ENCODE measurements around the gene PTPN22.

Gene PTPN22

DNA sequence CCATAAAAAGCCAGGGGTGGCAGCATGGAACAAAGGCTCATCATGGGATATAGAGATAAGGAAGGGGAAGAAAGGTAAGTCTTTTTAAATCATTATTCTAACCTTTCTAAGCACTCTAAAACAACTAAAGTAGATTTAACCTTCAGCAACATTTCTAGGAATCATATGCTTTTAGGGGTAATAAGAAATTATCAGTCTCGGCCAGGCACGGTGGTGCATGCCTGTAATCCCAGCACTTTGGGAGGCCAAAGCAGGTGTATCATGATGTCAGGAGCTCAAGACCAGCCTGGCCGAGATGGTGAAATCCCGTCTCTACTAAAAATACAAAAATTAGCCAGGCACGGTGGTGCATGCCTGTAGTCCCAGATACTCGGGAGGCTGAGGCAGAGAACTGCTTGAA, 92.0 kb downstream of the PTPN22 start:
- Histone ChIP-seq H2AFZ (ENCODE audit: low read depth, low read length) (no peak overlapping the region), H3K4me2 (ENCODE audit: insufficient read depth, low read length) (no peak overlapping the region), H3K79me2 (ENCODE audit: insufficient read depth, low read length) (peaks cover 84% of the 10 kb centered on the region), H3K27ac (ENCODE audit: low read length) (peak overlapping the region; percentile 74), H3K4me1 (ENCODE audit: insufficient read depth, low read length) (peaks cover 50% of the 10 kb centered on the region), H3K9me3 (ENCODE audit: insufficient read depth, low read length, severe bottlenecking) (no peaks in the 10 kb centered on the region), H3K4me3 (ENCODE audit: low read depth in 1 of 2, low read length in 2 of 2) (no peak overlapping the region), H3K27me3 (ENCODE audit: insufficient read depth, low read length, poor library complexity) (no peaks in the 10 kb centered on the region), H3K9ac (ENCODE audit: low read depth, low read length) (no peak overlapping the region), H3K36me3 (ENCODE audit: insufficient read depth, low read length) (peaks cover 35% of the 10 kb centered on the region), H4K20me1 (ENCODE audit: insufficient read depth, low read length) (peaks cover 4% of the 10 kb centered on the region)
- no peak for DNase-seq
- no peak for TF ChIP-seq EZH2 (IDR thresholded peaks at IDR 0.05; ENCODE audit: borderline replicate concordance, low read depth, low read length, severe bottlenecking)
- TF ChIP-seq, protein P1, sequence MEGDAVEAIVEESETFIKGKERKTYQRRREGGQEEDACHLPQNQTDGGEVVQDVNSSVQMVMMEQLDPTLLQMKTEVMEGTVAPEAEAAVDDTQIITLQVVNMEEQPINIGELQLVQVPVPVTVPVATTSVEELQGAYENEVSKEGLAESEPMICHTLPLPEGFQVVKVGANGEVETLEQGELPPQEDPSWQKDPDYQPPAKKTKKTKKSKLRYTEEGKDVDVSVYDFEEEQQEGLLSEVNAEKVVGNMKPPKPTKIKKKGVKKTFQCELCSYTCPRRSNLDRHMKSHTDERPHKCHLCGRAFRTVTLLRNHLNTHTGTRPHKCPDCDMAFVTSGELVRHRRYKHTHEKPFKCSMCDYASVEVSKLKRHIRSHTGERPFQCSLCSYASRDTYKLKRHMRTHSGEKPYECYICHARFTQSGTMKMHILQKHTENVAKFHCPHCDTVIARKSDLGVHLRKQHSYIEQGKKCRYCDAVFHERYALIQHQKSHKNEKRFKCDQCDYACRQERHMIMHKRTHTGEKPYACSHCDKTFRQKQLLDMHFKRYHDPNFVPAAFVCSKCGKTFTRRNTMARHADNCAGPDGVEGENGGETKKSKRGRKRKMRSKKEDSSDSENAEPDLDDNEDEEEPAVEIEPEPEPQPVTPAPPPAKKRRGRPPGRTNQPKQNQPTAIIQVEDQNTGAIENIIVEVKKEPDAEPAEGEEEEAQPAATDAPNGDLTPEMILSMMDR (IDR thresholded peaks at IDR 0.05; ENCODE audit: borderline replicate concordance, extremely low read depth, low read length, poor library complexity, severe bottlenecking) = no peak
- ATAC-seq (ENCODE audit: insufficient read depth, low read depth) = no peak

DNA sequence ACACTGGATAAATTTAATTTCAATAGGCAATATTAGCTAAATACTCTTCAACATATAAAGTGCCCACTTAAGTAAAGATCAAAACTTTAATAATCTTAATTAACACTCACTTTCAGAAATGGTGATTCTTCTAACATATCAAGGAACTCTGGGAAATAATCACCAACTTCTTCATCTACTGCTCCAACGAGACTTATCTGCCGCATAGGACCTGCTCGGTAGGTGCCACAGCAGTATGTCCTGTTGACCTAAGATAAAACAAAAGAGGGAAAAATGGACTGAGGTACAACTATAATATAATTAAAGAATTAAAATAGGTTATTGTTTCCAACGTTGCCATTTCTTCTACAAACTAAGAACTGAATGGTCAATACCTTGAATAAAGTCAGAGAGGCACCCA, 94.0 kb downstream of the PTPN22 start:
- Histone ChIP-seq H3K4me2 (ENCODE audit: insufficient read depth, low read length) (no peak overlapping the region), H3K9ac (ENCODE audit: low read depth, low read length) (no peak overlapping the region), H3K4me3 (ENCODE audit: low read depth in 1 of 2, low read length in 2 of 2) (no peak overlapping the region), H3K36me3 (ENCODE audit: insufficient read depth, low read length) (peaks cover 44% of the 10 kb centered on the region), H3K4me1 (ENCODE audit: insufficient read depth, low read length) (peaks cover 30% of the 10 kb centered on the region), H3K27ac (ENCODE audit: low read length) (no peak overlapping the region), H2AFZ (ENCODE audit: low read depth, low read length) (no peak overlapping the region), H3K79me2 (ENCODE audit: insufficient read depth, low read length) (peaks cover 82% of the 10 kb centered on the region), H4K20me1 (ENCODE audit: insufficient read depth, low read length) (no peaks in the 10 kb centered on the region), H3K27me3 (ENCODE audit: insufficient read depth, low read length, poor library complexity) (no peaks in the 10 kb centered on the region), H3K9me3 (ENCODE audit: insufficient read depth, low read length, severe bottlenecking) (no peaks in the 10 kb centered on the region)
- no peak for DNase-seq
- TF ChIP-seq, protein P1 (IDR thresholded peaks at IDR 0.05; ENCODE audit: borderline replicate concordance, extremely low read depth, low read length, poor library complexity, severe bottlenecking) = no peak
- TF ChIP-seq EZH2 (IDR thresholded peaks at IDR 0.05; ENCODE audit: borderline replicate concordance, low read depth, low read length, severe bottlenecking) = no peak
- ATAC-seq (ENCODE audit: insufficient read depth, low read depth) = no peak

DNA sequence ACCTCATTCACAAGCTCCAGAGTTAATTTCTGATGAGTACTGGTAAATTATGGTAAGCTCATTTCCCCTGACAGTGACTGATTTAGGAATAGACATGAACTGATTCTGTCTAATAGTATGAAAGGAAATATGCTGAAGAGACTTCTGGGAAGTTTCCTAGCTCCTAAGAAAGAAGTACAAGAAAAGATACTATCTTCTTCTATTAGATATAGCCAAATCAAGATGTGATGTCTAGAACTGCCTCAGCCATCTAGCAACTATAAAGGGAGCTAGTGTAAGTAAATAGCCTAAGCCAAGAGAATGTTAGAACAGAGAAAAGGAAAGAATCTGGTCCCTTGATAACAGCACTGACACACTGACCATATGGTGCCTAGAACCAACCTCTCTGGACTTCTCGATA, 101.5 kb downstream of the PTPN22 start:
- ATAC-seq (ENCODE audit: insufficient read depth, low read depth) (no peak), DNase-seq (no peak)
- Histone ChIP-seq H3K4me1 (ENCODE audit: insufficient read depth, low read length) (0 out of 2 replicates have a peak, but pooled peaks cover 4% of the 10 kb centered on the region), H4K20me1 (ENCODE audit: insufficient read depth, low read length) (no peaks in the 10 kb centered on the region), H2AFZ (ENCODE audit: low read depth, low read length) (no peak overlapping the region), H3K36me3 (ENCODE audit: insufficient read depth, low read length) (peaks cover 70% of the 10 kb centered on the region), H3K4me2 (ENCODE audit: insufficient read depth, low read length) (no peak overlapping the region), H3K27me3 (ENCODE audit: insufficient read depth, low read length, poor library complexity) (no peaks in the 10 kb centered on the region), H3K4me3 (ENCODE audit: low read depth in 1 of 2, low read length in 2 of 2) (no peak overlapping the region), H3K27ac (ENCODE audit: low read length) (no peak overlapping the region), H3K9ac (ENCODE audit: low read depth, low read length) (no peak overlapping the region), H3K79me2 (ENCODE audit: insufficient read depth, low read length) (peaks cover 48% of the 10 kb centered on the region), H3K9me3 (ENCODE audit: insufficient read depth, low read length, severe bottlenecking) (no peaks in the 10 kb centered on the region)
- TF ChIP-seq, protein P1 (IDR thresholded peaks at IDR 0.05; ENCODE audit: borderline replicate concordance, extremely low read depth, low read length, poor library complexity, severe bottlenecking) = no peak
- no peak for TF ChIP-seq EZH2 (IDR thresholded peaks at IDR 0.05; ENCODE audit: borderline replicate concordance, low read depth, low read length, severe bottlenecking)

DNA sequence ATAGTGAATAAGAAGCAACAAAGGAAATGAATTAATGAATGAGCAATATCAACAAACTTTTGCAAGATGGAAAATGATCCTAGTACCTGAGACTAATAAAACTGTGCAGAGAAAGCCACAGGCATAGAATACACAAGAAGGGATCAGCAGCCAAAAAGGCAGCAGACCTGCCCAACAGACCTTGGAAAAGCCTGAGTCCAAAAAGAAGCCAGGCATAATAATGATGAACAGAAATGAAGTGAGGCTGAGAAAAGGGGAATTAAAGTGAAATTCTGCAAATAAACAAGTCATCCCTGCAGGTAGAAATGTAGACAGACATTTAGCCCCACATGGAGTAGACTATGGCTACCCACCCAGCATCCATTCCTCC, 101.9 kb downstream of the PTPN22 start:
- Histone ChIP-seq H3K27me3 (ENCODE audit: insufficient read depth, low read length, poor library complexity) (no peaks in the 10 kb centered on the region), H3K4me2 (ENCODE audit: insufficient read depth, low read length) (no peak overlapping the region), H4K20me1 (ENCODE audit: insufficient read depth, low read length) (no peaks in the 10 kb centered on the region), H3K4me1 (ENCODE audit: insufficient read depth, low read length) (0 out of 2 replicates have a peak, but pooled peaks cover 4% of the 10 kb centered on the region), H3K36me3 (ENCODE audit: insufficient read depth, low read length) (peaks cover 70% of the 10 kb centered on the region), H3K27ac (ENCODE audit: low read length) (no peak overlapping the region), H3K79me2 (ENCODE audit: insufficient read depth, low read length) (peaks cover 45% of the 10 kb centered on the region), H3K9me3 (ENCODE audit: insufficient read depth, low read length, severe bottlenecking) (no peaks in the 10 kb centered on the region), H2AFZ (ENCODE audit: low read depth, low read length) (no peak overlapping the region), H3K4me3 (ENCODE audit: low read depth in 1 of 2, low read length in 2 of 2) (no peak overlapping the region), H3K9ac (ENCODE audit: low read depth, low read length) (no peak overlapping the region)
- no peak for ATAC-seq (ENCODE audit: insufficient read depth, low read depth)
- no peak for DNase-seq
- TF ChIP-seq EZH2 (IDR thresholded peaks at IDR 0.05; ENCODE audit: borderline replicate concordance, low read depth, low read length, severe bottlenecking) = no peak
- TF ChIP-seq, protein P1 (IDR thresholded peaks at IDR 0.05; ENCODE audit: borderline replicate concordance, extremely low read depth, low read length, poor library complexity, severe bottlenecking) = no peak

Data from DND-41 (cell line).